ENCODE measurements around the gene PLA2G6.

GRCh38 chr22:38086001-38086845 is 95.4 kb downstream of the PLA2G6 start:
- no peak for TF ChIP-seq CTCF (IDR thresholded peaks at IDR 0.05)
- TF ChIP-seq E2F4 (CRISPR knock-in tag; IDR thresholded peaks at IDR 0.05; ENCODE audit: borderline replicate concordance, low read depth) = no peak
- TF ChIP-seq ZNF121 (CRISPR knock-in tag; IDR thresholded peaks at IDR 0.05) = no peak
- no peak for TF ChIP-seq ZBTB21 (CRISPR knock-in tag; IDR thresholded peaks at IDR 0.05; ENCODE audit: borderline replicate concordance)
- TF ChIP-seq MLX (CRISPR knock-in tag; IDR thresholded peaks at IDR 0.05) = no peak
- TF ChIP-seq USF2 (CRISPR knock-in tag; IDR thresholded peaks at IDR 0.05) = no peak
- TF ChIP-seq GABPB1 (CRISPR knock-in tag; IDR thresholded peaks at IDR 0.05) = no peak
- no peak for TF ChIP-seq IRF2 (CRISPR knock-in tag; IDR thresholded peaks at IDR 0.05; ENCODE audit: borderline replicate concordance, low read depth)
- no peak for TF ChIP-seq MAX (CRISPR knock-in tag; IDR thresholded peaks at IDR 0.05)
